ENCODE data around the gene MARK1. TPM values are rescaled to one million over a fixed set of nuclear protein-coding genes. Genes with fewer than 3 reads are reported as not detected.

The MARK1 gene
- total and polyA plus RNA-seq, 2 donors (not counting 1 experiment from before 2014, with no cell fraction given): 0.52 to 3.8 TPM

DNA sequence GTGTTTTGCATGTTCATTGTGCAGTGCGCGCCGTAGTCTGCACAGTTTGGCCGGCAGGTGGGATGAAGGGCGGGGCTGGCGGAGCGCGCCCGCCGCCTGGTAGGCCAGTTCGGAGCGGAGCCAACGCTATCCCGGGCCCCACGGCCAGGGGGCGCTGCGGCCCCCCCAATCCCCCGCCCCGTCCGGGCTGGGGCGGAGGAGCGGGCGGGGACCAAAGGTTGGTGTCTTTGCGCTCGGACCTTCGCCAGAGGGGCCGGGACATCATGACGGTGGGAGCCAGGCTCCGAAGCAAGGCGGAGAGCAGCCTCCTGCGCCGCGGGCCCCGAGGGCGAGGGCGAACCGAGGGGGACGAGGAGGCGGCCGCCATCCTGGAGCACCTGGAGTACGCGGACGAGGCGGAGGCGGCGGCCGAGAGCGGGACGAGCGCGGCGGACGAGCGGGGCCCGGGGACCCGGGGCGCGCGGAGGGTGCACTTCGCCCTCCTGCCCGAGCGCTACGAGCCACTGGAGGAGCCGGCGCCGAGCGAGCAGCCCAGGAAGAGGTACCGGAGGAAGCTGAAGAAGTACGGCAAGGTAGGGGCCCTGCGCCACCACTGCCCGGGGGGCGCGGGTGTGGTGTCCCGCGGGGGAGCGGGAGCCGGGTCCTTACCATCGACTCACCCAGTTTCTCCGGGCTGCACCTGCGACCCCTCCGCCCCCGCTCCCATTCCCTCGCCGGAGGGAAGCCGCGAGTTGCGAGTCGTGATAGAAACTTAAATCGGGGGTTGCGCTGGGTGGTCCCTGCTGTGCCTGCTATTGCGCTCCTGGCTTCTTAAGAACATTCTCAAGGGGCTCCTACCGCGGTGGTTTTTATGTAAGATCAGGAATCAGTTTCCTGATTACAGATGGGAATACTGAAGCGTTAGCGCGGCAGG, 162.5 kb downstream of the MARK1 start, which contains the start of gene C1orf115:
Gene C1orf115 (plus strand): TSS at position 224 of the 913 bp plus-strand sequence. CDS start 40 bp downstream, at position 264.
- H3K9me3 Mint-ChIP-seq (ENCODE audit: insufficient read depth): no peaks in the 10 kb centered on the region
- Histone ChIP-seq H3K27me3 (replicated peaks in 1 of 4; ENCODE audit: control extremely low read depth in 1 of 4, control insufficient read depth in 3 of 4, insufficient read depth in 4 of 4, low read length in 3 of 4) (peaks cover 0 to 4% (median 0%) of the 10 kb centered on the region in 4 experiments), H3K9me3 (ENCODE audit: control extremely low read depth in 1 of 3, control insufficient read depth in 2 of 3, insufficient read depth in 1 of 3, low read length in 2 of 3) (no peaks in the 10 kb centered on the region), H3K79me2 (ENCODE audit: control insufficient read depth, insufficient read depth, low read length) (no peaks in the 10 kb centered on the region), H3K4me1 (ENCODE audit: control insufficient read depth in 2 of 2, insufficient read depth in 2 of 2, low read length in 2 of 2) (peaks cover 14 to 19% of the 10 kb centered on the region in 2 donors), H3K4me2 (replicated peaks; ENCODE audit: low read depth, low read length, poor library complexity, severe bottlenecking) (peak within 1 kb of the TSS; percentile 71), H3K9ac (ENCODE audit: low read length) (peak within 1 kb of the TSS; percentile 75), H3K4me3 (ENCODE audit: control extremely low read depth in 1 of 5, extremely low read depth in 1 of 5, insufficient read depth in 1 of 5, low read depth in 2 of 5, low read length in 4 of 5) (peak within 1 kb of the TSS in 4 of 5 experiments; percentile 47 to 83 (median 70)), H2AFZ (ENCODE audit: insufficient read depth, low read depth, low read length, poor library complexity, severe bottlenecking) (peak within 1 kb of the TSS; percentile 87), H3K36me3 (replicated peaks in 1 of 2; ENCODE audit: control extremely low read depth in 1 of 2, control insufficient read depth in 1 of 2, extremely low read depth in 1 of 2, insufficient read depth in 2 of 2, low read length in 1 of 2) (no peaks in the 10 kb centered on the region), H4K20me1 (ENCODE audit: control insufficient read depth, insufficient read depth, low read length, poor library complexity, severe bottlenecking) (no peaks in the 10 kb centered on the region), H3K27ac (ENCODE audit: low read length in 2 of 2) (peak within 1 kb of the TSS in 1 of 2 donors; percentile 49)
- H3K27me3 Mint-ChIP-seq: peaks cover 3% of the 10 kb centered on the region
- H3K4me3 Mint-ChIP-seq: peak within 1 kb of the TSS; percentile 93
- ChIA-PET CTCF (interaction anchor here (1.0 to 8.7 kb wide), 5 partner anchors 19 to 117 kb away, joined by 4 to 75 read pairs (median 5); no protein-coding TSS in a partner anchor), POLR2A (interaction anchor here (1.3 kb wide), 1 partner anchor 58 kb away, joined by 3 read pairs; the partner anchor contains the start of gene MTARC2)
- peaks cover 21% of the 10 kb centered on the region for H3K4me1 Mint-ChIP-seq
- DNase-seq: peak; percentile 89
- WGBS (ENCODE audit: insufficient coverage): 4% methylated on average over 93 of the region's 96 CpGs
- TF ChIP-seq CTCF (IDR thresholded peaks at IDR 0.05) (peak; percentile 99), EZH2 (IDR thresholded peaks at IDR 0.05; ENCODE audit: borderline replicate concordance, insufficient read depth, low read depth, low read length, poor library complexity, severe bottlenecking) (no peak)
- intact Hi-C loops (cut with micrococcal nuclease): loop anchor here (1.0 to 5.0 kb wide), 4 partner anchors 21 to 418 kb away; partner anchors contain the start of gene RAB3GAP2
- peak within 1 kb of the TSS; percentile 87 for H3K27ac Mint-ChIP-seq
- ATAC-seq (ENCODE audit: low read depth): peak; percentile 98

Data from B cell (primary cell).